Activated CD4-positive, CD25-positive, alpha-beta regulatory T cell treated with anti-CD3 and anti-CD28 coated beads, Interleukin-2, amount 50 U/mL, for 24 hours (primary cell): ENCODE results near the gene FOXF1.

Experiments used
- ATAC-seq, 2 donors: fragments of 150-1000 bp; cut with Tn5 transposase; one replicate each; pipeline ENCODE4 v1.10.0; 2021; ENCODE audit warnings: mild to moderate bottlenecking in 1 of 2, moderate library complexity in 1 of 2

FOXF1 gene

DNA sequence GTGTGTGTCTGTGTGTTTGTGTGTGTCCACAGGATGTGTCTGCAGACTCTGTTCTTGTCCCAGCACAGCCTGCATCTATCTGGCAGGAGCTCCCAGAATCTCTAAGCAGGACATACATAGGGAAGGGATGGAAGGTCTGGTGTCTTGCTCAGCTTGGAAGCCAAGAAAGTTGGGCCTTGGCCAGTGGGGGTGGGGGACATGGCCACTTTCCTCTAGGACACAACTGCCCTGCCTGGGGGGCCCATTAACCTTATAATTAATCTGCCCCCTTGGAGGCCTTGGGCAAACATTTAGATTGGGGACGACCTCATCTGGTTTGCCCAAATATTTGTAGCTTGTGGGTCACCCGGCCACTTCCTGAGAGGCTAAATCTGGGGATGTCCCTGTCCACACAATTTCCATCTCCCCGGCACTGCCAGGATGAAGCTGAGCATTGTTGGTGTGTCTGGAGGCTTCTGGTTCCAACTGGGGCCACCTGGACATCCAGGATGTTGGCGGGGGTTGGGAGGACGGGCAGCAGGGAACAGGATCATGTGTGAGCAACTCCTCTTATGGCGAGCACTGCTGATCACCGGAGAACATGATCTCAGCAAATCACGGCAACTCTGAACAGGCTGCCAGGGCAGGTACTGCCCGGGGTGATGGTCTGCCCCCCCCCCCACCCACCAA is 17.2 kb upstream of the FOXF1 start:
- no peak for ATAC-seq

DNA sequence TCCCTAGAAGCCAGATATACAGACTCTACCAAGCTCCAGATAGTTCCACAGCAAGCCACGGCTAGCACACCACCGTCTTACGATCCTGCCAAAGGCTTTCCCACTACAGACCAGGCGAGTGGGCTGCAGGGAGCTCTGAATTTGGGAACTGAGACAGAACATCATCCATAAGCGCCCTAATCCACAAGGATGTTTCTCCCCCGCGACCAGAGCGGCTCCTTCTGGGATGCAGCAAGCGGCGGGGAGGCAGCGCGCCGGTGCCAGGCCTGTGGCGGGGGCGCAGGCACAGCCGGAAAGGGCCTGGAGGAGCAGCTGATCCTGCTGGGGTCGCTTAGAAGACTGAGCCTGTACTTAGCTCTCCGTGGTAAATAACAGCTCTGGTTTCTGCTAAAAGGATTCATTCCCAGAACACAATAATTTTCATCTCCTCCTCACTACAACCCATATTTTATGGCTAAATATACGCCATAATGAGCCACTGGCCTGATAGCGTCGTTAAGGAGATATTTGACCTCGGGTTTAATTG is 16.2 kb upstream of the FOXF1 start:
- no peak for ATAC-seq

DNA sequence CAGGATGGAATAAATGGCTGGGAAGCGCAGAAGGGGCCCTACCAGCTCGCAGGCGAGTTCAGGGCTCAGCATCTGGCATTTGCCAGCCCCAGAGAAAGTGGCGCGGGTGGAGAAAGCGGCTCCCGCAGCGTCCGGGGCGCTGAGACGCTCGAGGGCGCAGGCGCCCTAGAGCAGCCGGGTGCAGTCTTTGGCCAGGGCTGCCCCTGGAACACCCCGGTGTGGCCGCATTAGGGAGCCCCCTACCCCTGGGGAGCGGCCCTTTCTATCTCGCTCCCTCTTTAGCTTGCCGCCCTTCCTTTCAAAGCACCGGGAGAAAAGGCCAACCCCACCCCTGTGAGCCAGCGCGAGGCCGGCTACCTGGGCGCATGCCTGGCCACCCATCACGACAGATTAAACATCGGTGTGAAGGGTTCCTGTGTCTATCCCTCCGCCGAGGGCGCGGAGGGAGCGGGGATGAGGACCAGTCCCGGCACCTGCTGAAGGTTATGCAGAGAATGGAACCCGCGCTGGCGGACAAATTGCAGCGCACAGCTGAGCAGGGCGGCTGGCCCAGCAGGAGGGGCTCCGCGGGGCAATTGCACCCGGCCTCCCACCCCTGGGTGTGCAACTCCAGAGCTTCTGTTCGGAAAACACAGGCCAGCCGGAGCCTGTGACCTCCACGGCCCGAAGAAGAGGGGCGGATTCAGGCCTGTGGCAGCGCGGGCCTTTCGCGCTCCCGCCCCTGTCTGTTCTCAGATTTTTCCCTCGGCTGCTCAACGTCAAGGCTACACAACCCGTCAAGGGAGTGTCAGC is 15.6 kb upstream of the FOXF1 start:
- ATAC-seq: no peak

DNA sequence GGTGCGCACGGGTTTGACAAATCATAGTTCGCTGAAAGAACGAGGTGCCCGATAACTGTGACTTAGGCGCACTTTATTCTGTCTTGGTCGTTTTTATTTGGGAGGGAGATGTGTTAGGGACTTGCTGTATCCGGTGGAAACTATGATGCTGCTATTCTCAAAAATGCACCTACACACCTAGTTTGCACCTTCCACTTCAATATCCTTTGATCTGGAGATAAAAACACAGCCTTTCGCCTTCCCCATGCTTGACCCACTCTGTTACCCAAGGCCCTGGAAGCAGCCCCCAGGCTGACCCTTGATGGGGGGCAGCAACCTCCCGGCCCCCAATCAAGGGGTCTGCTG is 15.0 kb upstream of the FOXF1 start:
- no peak for ATAC-seq

DNA sequence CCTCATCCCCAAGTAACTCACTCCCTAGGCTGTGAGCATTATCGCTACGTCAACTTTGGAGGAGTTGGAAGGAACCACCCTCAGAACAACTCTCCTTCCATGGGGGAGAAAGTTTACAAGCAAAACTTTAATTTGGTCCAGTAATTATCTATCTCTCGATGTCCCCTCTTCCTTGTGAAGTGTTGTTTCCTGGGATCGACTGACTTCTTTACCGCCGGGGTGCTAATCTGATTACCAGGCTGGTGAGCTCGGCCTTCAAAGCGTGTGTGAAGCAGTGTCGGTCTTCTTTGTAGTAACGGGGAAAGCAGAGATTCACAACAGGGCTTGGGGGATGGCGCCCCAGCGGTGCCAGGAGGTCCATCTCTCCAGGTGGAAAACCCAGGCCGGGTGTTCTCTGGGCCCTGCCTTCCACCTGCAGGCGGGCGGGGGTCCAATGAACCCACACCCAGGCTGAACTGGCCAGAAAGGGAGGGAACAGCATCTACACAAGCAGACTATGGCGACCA is 14.5 kb upstream of the FOXF1 start:
- ATAC-seq: no peak

DNA sequence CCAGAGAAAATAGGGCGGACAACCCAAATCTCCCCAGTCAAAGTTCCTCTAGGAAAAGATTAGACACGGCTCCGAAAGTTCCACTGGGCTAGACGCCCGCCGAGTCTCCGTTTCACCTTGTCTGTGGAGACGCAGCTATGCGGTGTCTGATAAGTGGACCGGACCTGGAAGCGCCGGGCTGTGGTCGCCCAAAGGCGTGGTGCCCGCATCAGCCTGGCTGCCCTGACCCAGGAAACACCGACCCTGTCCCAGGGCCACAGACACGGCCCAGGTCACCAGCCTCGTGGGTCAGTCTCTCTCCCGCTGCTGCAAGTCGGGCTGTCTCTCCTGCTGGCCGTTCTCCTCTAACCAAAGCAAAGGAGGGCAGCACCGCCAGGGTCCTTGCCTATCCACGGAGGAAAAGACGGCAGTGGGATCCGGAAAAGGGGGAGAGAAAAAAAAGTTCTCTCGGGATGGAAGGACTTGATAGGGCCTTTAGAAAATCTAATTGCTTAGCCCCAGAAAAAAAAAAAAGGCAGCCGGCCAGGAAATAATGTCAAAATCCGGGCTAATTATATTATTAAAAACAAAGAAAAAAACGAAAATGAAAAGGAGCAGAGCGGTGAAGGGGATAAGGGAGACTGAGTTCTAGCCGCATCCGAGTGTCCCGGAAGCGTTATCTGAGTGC is 13.9 kb upstream of the FOXF1 start:
- ATAC-seq: no peak

DNA sequence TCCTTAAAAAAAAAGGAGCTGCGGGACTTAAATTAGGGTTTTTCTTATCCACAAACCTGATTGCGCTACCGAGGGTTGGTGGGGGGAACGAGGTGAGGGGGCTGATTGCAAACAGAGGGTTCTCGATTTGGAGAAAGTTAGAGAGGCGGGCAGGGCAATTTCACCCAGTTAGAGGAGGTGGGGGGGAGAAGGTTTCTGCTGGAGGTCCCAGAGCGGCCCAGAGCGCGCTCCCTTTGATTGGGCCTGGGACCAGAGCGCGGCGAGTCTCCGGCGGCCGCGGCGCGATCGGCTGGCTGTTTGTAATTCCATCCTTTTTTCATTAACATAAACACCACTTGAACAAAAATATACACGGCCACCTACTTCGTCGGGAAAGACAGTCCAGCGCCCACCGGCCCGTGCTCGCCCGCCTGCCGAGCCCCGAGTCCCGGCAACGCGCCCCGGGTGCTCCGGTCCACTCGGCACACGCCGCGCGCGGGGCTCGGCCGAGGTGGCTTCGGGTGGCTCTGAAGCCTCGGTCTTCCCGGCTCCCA is 13.3 kb upstream of the FOXF1 start:
- no peak for ATAC-seq

DNA sequence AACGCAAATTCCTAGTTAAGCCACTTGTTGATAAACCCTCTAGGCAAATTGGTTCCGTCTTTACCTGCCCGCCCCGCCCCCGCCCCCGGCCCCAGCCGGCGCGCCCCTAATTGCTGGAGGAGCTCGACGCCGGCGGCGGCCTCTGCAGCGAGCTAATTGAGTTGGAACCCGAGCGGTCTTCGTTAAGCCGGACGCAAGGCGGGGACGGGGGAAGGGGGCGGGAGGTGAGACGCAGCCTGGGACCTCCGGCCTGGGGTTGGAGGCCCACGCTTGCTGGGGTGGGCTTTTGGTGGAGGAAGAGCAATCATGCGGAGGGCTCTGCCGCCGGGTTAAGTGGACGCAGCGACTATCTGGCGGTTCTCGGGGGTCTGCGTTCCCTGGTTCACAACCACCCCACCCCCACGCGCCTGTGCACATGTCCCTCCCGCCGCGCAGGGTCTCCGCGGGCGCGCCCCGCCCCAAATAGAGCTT is 12.7 kb upstream of the FOXF1 start:
- ATAC-seq: no peak

DNA sequence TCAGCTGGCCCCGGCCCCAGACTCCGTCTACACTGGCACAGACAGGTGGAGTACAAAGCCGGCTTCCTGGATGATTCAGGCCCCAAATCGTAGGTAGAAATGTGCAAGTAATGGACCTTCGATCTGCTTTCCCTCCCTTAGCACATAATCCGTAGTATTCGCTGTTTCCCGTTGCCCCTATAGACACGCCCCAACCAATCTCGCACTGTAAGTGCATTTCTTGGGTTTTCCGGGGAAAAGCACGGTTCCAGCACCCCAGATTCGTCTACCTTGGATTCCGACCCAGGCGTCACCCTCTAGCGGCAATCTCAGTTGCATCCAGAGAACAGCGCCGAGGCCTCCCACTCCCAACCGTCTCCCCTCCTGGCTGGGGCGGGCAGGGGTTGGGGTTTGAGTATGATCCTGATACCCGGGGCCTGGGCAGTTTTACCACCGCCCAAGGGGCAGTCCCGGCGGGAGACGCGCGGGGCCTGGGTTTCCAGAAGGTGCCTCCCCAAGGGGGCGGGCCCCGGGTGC is 12.1 kb upstream of the FOXF1 start:
- ATAC-seq: no peak

DNA sequence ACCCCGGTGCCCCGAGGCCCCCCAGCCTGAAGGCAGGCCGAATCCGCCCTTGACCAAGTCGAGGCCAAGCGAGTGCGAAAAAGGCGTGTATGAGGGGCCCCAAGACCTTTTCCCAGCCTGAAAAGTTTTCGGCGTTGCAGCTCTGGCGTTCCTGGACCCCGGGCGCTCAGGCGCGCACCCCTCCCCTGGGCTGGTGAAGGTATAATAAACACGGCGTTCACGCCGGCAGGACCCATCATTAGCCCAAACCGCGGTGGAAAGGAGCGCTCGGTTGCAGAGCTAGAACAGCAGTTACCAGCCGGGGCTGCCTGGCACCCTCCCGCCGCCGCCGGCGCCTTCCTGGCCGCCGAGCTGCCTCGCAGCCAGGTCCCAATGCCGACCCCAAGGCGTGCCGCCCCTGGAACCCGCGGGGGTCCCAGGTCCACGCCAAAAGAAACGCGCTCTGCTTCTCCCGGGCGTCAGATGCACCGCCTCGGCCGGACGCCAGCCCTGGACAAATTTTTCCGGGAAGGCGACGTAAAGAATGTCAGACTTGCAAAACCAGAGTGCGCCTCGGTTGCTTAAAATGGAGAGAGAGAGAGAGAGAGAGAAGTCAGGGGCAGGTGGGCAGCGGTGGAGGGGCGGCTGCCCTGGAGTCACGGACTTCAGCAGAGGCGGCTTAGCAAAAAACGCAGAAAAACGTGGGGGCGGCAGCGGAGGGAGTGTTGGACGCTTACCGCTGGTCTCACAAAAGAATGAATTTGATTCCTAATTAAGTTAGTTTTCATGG is 11.5 kb upstream of the FOXF1 start:
- ATAC-seq: no peak

DNA sequence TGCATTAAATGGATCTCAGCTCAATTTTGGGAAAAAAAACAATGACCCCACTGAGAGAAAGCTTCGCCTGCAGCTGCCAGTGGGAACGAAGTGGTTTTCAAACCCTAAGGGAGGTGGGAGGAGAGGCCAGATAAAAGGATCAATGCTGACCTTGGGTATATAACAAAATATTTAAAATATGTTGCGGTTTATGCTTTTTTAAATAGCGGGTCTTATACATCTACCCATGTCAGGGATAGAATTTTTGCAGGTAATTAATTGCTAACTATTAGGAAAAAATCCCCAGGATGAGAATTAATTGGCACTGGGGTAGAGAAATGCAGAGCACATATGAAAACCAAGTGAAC is 10.9 kb upstream of the FOXF1 start:
- ATAC-seq: no peak

DNA sequence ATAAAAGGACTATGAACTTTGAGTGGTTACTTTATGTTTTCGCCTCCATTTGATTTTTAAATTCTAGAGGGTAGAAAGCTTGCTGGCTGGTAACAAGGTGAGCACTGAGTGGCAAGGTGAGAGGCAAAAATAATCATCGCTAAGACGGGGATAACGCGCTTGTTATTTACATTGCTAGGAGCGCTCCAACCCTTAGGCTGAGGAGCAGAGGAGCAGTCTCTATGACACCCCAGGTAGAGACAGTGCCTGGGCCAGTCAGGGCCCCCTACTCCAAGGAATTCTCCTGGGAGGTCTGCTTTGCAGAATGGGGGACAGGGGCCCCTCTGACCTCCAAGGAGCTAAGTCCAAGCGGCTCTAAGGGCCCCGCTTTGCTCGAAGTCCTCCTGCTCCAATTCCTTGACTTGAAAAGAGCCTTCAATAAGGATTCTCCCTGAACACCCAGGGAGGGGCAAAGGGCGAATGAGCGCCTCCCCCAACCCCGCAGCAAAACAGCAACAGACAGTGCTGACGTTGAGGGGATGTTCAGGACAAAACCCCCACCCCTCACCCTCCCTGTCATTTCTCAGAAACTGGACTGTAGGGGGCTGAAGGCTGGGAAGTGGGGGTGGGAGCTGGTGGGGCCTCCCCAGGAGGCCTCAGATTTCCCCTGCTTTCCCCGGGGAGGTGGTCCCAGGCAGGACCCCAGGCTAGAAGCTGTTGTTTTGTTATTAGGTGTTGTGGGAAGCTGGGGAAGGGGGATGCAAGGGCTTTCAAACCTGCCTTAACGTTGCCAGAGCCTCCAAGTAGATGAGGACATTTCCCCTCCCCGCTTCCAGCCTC is 10.2 kb upstream of the FOXF1 start:
- ATAC-seq: no peak

DNA sequence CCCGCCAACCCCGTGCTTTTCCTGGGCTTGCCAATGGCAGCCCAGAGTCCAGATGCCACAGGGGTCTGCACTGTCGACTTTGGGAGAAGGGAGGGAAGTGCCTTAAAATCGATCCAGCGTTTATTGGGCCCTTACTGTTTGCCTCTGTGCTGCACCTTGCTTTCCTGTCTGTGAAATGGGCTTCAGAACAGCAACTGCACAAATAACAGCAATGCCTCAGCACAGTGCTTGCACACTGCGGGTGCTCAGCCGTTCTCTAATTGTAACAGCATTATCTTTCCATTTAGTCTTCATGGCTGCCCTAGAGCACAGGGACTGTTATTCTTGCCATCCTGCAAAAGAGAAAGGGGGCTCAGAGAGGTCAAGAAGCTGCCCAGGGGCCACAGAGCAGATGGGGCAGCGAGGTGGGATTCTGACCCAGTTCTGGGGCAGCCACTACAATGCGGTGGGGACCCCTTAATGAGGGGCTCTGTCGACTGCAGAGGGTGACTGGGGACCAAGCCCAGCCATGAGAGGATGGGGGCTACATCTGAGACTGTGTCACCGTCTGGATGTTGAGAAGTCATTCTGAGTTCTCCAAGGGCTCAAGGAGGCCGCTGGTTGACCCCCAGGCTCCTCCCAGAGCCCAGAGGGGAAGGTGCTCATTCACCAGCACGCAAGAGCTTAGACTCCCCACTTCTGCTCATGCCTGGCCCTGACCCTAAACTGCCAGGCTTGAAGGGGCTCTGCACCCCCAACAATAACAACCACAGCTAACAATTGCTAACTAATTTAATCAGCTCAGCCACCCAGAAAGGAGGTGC is 9.4 kb upstream of the FOXF1 start:
- ATAC-seq: no peak

DNA sequence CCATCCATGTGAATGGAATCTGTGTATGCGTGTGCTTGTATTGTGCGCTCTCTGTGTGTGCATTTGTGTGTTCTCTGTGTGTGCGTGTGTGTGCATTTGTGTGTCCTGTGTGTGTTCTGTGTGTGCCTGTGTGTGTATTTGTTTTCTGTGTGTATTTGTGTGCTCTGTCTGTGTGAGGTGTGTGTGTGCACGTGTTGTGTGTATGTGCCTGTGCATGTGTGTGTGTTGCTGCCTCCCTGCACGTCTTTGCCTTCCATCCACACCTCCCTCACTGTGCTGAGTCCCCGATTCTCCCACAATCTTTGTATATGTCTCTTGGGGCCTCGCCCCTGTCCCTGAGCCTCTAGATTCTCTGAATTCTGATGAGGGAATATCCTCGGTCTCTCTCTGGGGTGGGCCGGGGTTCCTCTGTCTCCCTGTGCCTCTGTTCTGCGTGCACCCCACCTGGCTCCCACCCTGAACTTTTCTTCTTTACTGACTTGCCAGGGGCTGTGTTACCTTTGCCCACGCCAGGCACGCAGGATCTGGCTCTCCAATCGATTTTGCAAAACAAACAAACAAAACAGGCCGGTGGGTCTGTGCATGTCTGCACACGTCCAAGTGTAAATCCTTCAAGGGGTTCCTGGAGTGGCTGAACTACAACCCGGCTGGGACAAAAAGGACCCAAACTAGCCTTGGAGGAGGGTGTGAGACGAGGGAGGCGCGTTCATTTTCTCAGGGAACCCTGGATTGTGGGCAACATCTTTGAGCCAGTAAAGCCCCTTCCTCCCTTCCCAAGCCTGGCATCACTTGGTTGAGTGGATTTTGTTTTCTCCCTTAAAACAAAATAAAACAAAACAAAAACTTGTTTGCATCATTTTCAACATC is 8.1 kb upstream of the FOXF1 start:
- no peak for ATAC-seq

DNA sequence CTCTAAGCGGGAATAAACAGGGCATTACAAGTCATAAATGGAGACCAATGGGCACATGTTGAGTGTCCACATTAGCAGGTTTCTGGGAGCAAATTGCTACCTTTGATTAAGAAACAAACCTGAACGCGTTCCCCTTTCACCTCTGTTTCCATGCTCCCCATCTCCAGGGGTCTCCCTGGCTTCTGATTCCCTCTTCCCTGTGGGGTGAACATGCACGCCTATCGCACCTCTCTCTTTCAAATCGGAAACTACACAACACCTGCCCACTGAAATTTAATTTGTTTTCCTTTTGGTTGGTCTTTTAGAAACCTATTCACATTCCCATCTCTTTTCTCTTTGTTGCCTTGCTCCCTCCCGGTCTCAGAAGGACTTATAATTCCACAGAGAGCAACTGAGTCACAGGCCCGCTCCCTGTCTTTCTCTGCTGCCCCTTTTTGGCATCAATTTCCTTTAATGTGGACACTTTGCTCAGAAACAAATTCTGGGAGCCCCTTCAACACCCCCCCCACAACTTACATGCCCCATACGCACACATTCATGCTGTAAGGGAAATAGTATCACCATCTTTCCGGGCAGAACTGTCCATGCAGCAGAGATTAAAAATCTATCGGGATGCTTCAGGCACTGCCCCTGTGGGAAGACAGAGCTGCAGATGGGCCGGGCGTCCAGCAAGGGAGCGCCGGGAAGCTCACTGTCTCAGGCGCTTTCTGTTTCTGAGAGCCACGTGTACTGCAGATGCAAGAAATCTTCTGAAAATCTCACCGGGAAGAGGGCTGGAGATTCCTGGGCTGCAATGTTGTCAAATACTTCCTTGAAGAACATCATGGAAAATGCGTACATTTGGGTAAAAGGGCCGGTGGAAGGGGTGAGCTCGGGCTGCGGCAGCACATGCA is 7.2 kb upstream of the FOXF1 start:
- ATAC-seq: no peak

DNA sequence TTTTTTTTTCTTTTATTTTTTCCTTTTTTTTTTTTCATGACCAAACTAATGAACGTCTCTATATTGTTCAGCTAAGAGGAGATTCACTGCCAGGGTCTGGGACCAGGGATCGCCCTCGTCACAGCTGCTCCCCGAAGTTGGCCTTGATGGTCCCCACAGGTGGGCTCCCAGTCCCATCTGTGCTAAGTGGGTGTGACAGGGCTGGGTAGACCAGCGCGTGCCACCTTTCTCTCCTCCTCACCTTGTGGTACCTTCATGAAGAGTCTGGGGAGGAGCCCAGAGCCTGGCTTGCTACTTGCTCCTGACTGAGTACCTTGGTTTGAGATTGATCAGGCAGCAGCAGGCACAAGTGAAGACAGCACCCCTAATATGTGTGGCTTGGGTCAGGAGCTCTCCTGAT is 6.5 kb upstream of the FOXF1 start:
- no peak for ATAC-seq

DNA sequence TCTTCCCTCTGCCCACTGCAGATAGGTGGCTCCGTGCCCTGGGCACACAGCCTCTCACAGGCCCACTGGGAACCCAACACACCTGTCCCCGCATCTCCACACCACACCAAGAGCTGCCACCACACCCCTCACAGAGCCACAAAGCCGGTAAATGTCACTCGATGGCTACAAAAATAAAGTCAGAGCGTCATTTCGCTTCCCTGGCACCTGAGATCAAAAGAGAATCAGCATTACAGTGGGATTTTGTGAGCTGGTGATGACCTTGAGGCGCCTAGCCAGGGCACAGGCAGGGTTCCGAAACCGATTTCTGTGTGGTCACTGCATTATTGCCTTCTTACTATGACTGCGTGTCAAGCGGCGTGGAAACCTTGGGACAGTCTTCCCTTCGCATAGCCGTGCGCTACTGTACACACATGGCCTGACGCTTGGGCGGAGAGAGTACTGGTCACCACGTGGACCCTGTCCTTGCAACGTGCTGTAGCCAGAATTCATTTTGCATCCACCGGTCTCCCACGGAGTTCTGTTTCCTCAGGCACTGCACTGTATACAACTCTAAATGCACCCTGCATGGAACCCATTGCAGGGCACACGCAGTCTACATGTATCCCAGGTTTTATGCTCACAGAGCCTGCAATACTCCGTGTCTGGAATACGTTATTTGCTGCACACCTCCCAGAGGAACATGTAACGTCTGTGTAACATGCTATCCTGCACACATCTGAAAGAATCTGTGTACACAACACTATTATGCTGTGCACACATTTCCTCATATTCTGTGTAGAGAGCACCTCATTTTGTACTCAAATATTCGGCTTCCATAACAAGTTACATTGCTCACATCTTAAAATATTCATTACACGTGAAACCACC is 5.8 kb upstream of the FOXF1 start:
- ATAC-seq: no peak
